ENCODE data around the gene PLEKHD1.
"Not testable (repeated sequence)": the region's sequence is repeated elsewhere in the genome, so short reads cannot be mapped to it uniquely, and the experiment has no call there.

PLEKHD1 gene

DNA sequence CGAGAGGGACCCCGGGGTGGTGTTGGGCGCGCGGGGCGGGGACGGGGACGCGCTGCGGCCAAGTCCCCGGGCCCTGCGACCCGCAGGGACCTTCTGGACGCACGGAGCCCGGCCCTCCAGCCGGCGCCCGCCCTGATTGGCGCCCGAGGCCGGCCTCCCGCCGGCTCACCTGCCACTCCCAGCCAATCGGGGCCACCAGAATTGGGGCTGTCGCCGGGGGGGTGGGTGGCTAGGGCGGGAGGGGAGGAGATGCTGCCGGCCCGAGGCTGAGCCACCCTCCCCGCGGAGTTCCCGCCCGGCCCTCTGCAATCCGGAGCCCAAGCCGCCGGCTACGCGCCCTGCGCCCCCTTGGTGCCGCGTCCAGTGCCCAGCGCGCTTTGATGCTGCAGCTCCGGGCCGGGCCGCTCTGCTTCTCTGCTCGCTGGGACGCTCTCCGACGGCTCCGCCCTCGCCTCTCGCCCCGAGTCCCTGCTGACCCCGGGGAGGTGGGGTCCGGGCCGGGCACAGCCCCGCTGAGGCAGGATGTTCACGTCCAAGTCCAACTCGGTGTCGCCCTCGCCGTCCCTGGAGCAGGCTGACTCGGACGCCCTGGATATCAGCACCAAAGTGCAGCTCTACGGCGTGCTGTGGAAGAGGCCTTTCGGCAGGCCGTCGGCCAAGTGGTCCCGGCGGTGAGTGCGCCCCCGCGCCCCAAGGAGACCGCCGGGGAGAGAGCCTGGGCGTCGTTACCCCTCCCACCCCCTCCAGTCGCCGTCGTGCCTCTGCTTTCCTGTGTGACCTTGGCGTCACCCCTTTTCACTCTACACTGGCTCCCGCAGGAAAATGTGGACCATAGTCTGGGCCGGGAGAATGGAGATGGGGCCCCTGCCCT lies at the start of gene PLEKHD1:
Gene PLEKHD1 (plus strand): TSS at position 285 of the 871 bp plus-strand sequence. CDS start 238 bp downstream, at position 523.
- no peak for DNase-seq (ENCODE audit: low spot score)

GRCh38 chr14:69439521-69440270 lies 44.8 kb upstream of the PLEKHD1 start:
- DNase-seq (ENCODE audit: low spot score): no peak

DNA sequence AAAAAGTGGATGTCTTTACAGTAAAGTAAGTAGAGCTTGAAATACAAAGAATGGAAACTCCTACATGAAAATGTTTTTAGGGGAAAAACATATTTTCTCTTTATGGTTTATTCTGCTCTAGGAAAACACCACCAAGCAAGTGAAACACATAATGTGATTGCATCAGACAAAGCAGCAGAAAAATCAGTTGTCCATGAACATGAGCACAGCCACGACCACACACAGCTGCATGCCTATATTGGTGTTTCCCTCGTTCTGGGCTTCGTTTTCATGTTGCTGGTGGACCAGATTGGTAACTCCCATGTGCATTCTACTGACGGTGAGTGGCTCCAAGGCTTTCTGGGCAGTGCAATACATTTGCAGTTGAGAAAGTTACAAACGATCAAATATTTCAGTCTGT lies 42.6 kb upstream of the PLEKHD1 start:
- no peak for DNase-seq (ENCODE audit: low spot score)

DNA sequence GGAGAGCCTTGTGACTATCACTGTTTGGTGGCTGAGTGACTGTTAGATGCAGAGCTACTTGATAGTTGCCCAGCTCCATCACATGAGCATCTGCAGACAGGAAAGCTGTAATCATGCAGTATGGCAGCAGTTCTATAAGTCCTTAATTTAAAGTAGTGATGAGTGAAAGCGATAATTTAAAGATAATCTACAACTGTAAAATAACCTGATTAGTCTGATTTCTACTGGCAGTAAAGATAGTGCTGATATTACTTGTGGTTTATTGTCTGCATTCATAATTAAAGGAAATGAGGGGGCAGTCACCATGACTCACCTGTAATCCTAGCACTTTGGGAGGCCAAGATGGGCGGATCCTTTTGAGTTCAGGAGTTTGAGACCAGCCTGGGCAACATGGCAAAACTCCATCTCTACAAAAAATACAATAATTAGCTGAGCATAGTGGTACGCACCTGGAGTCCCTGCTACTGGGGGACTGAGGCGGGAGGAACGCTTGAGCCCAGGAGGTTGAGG lies 41.2 kb upstream of the PLEKHD1 start:
- no peak for DNase-seq (ENCODE audit: low spot score)

DNA sequence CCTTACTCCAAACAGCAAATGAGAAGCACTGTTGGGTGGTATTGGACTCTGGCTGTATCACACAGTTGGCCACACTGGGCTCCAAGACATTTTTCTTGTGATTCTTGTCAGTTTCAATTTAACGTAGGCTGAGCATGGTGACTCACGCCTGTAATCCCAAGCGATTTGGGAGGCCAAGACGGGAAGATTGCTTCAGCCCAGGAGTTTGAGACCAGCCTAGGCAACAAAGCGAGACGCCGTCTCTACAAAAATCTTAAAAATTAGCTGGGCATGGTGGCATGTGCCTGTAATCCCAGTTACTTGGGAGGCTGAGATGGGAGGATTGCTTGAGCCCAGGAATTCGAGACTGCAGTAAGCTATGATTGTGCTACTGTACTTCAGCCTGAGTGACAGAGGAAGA lies 35.3 kb upstream of the PLEKHD1 start:
- DNase-seq (ENCODE audit: low spot score): no peak

DNA sequence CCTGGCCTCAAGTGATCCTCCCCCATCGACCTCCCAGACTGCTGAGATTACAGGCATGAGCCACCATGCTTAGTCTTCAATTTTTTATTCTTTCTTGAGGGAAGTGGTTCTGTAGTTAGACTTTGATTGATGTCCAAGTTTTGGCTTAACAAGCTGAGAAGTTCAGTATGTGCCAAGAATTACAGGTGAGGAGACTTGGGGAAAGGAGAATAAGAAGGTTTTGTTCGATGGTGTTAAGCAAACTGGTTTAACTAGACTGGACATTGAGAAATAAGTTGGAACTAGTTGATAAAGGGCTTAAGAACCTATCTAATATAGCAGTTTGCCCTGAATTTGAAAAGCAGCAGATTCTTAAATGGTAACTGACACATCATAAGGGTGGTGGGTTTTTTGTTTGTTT lies 32.6 kb upstream of the PLEKHD1 start:
- no peak for DNase-seq (ENCODE audit: low spot score)

DNA sequence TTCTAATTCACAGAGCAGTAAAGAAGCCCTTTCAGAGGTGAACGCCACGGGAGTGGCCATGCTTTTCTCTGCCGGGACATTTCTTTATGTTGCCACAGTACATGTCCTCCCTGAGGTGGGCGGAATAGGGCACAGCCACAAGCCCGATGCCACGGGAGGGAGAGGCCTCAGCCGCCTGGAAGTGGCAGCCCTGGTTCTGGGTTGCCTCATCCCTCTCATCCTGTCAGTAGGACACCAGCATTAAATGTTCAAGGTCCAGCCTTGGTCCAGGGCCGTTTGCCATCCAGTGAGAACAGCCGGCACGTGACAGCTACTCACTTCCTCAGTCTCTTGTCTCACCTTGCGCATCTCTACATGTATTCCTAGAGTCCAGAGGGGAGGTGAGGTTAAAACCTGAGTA lies 26.2 kb upstream of the PLEKHD1 start:
- DNase-seq (ENCODE audit: low spot score): no peak

- no peak for DNase-seq (ENCODE audit: low spot score)
Observed at GRCh38 chr14:69459122-69459521, 25.4 kb upstream of the PLEKHD1 start.

- DNase-seq (ENCODE audit: low spot score): peak; percentile 61
Observed at GRCh38 chr14:69460093-69460701, 24.3 kb upstream of the PLEKHD1 start.

- DNase-seq (ENCODE audit: low spot score): no peak
Observed at GRCh38 chr14:69464379-69464778, 20.1 kb upstream of the PLEKHD1 start.

DNA sequence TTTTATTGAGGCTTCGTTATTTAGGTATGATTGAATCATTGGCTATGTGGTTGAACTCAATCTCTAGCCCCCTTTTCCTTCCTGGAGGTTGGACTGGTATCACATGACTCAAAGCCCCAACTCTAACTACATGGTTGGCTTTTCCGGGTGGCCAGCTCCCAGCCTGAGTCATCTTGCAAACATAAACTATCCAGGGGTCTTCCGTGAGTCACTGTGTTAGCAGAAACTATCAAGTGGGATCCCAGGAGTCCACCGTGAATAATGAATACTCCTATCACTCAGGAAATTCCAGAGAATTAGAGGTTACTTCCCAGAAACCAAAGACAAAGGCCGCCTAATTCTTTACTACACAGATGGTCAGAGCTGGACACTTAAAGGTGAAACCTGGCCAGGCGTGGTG lies 19.7 kb upstream of the PLEKHD1 start:
- no peak for DNase-seq (ENCODE audit: low spot score)

DNA sequence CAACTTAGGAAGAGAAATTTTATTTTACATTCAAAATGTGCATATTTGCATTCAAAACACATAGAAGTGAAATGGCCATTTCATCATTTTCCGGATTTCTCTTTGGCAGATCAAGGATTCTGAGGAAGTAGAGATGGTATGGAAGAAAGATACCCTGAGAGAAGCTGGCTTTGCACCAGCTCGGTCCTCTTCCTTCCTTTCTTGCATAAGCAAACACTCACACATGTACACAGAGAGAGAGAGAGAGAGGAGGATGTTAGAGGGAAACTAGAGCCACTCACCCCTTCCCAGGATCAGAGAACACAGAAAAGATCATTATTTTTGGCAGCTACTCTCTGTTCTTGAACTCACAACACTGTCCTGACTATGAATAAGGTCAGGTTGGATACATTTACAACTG lies 15.6 kb upstream of the PLEKHD1 start:
- DNase-seq (ENCODE audit: low spot score): no peak

DNA sequence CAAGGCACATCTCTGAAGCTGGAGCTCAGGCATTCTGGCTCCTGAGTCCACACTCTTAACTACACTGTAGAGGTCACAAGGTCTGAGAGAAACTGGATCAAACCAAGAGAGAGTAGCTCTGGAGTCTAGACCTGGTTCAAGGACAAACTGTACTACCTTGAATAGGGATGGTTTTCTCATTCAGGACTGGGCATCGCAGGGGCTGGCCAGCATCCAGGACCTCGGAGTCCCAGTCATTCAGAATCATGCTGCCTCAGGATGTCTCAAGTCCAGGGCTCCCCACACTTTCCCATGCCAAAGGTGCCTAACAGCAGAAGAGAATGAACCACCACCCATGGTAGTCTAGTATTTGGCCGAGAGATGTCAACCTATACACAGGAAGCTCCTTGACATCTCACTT lies 13.1 kb upstream of the PLEKHD1 start:
- no peak for DNase-seq (ENCODE audit: low spot score)

DNA sequence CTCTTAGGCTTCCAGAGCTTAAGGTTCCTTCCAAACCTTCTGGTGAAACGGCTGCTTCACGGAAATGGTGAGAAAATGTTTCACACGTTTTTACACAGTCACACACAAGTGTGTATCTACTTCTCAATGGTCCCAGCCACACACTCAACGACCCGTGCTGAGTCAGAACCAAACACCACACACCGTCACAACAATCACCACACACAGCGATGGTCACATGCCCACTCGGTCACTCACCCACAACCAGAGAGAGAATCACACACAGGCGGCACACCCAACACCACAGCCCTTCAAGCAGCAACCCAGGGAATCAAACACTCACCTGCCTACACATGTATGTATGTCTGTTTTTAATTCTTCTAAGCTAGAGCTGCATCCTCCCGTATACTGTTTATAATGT lies 12.6 kb upstream of the PLEKHD1 start:
- DNase-seq (ENCODE audit: low spot score): peak; percentile 28

DNA sequence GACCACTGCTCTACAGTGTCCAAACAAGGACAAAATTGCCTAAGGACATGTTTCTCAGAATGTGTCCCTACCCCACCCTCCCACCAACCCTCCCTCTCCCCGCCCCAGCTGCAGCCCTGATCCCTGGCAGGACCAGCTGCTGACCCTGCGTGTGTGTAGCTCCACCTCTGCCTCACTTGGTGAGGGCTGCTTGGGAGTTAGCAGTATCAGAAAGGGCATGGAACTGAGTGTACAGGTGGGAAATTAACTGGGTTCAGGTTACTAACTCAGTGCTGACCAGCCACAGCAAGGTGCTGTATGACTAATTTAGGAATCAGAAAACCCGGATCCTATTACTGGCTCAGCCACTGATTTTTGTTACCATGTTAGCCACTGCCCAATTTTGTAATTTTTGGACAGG lies 11.3 kb upstream of the PLEKHD1 start:
- no peak for DNase-seq (ENCODE audit: low spot score)

- DNase-seq (ENCODE audit: low spot score): no peak
Observed at GRCh38 chr14:69473946-69474345, 10.6 kb upstream of the PLEKHD1 start.

DNA sequence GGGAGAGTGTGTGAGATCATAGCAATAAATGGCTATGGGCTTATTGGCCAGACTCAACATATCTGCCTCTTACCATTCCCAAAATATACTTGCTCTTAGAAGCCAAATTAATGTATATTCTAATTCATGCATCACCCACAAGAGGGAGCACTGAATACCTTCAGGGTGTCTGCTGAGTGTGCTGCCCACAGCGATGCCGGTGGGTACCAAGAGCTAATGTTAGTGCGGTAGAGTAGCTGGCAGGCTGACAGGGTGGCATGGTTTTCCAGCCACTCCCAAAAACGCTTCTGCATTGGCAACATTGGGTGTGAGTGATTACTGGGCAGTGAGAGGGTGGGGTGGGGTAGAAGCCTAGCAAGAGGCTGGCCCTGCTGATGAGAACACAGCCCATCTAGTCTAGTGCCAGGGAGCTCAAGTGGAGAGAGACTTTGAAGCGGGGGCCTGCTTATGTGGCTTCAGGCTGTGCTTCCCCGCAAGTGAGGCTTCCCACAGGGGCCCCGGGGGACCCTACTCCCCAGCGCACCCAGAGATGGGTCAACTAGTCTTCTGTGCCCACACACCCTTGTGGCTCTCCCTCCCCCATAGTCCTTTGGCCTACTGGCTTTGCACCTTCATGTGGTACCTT lies 9.2 kb upstream of the PLEKHD1 start:
- peak; percentile 41 for DNase-seq (ENCODE audit: low spot score)

DNA sequence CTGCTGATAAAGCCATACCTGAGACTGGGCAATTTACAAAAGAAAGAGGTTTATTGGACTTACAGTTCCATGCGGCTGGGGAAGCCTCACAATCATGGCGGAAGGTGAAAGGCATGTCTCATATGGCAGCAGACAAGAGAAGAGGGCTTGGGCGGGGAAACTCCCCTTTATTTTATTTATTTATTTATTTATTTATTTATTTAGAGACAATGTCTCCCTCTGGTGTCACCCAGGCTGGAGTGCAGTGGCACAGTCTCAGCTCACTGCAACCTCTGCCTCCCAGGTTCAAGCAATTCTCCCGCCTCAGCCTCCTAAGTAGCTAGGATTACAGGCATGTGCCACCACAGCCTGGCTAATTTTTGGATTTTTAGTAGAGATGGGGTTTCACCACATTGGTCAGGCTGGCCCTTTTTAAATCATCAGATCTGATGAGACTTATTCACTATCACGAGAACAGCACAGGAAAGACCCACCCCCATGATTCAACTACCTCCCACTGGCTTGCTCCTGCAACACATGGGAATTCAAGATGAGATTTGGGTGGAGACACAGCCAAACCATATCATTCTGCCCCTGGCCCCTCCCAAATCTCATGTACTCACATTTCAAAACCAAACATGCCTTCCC lies 7.6 kb upstream of the PLEKHD1 start:
- not testable (repeated sequence) for DNase-seq (ENCODE audit: low spot score)

DNA sequence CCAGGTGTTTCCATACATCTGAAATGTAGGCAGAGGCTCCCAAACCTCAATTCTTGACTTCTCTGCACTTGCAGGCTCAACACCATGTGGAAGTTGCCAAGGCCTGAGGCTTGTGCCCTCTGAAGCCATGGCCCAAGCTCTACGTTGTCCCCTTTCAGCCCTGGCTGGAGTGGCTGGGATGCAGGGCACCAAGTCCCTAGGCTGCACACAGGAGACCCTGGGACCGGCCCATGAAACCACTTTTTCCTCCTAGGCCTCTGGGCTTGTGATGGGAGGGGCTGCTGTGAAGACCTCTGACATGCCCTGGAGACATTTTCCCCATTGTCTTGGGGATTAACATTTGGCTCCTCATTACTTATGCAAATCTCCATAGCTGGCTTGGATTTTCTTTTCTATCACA lies 6.5 kb upstream of the PLEKHD1 start:
- not testable (repeated sequence) for DNase-seq (ENCODE audit: low spot score)

DNA sequence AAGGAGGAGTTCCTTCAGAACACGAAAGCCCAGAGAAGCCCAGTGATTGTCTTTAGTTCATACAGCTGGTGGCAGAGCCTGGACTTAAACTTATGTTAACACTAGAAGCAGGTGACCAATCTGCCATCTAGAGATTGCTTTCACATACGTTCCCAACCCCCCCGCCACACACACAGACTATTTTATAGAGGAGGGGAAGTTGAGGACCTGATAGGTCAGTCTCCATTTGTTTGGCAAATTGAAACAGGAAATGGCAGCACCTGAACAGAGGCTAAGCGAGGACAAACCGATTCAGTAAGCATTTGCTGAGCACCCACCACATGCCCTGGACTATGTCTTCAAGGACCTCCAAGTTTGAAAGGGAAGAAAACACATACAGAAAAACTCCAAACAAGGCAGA lies 4.8 kb upstream of the PLEKHD1 start:
- DNase-seq (ENCODE audit: low spot score): no peak

DNA sequence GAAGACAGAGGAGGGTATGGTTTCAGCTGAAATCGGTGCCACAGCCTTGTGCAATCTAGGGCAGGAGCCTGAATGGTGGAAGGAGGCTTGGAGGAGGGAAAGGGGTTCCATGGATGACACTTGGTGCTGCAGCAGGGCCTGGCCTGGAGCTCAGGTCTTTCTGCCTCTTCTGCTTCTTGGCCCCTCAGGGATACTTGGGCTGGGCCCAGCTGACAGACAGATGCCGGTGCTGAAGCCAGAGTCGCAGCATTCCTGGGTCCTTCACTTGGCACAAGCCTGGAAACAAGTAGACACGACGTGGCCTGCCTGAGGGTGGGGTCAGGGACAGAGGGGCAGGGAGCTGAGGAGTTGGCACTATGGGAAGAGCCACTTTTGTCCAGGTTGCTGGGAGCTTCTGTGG lies 4.4 kb upstream of the PLEKHD1 start:
- DNase-seq (ENCODE audit: low spot score): no peak
